Measurements from ENCODE around the gene RBMS3. TPM values are rescaled to one million over a fixed set of nuclear protein-coding genes. Genes with fewer than 3 reads are reported as not detected.

RBMS3 gene
- total RNA-seq, 1 experiment from 2014 or later, result 8.7 TPM

DNA sequence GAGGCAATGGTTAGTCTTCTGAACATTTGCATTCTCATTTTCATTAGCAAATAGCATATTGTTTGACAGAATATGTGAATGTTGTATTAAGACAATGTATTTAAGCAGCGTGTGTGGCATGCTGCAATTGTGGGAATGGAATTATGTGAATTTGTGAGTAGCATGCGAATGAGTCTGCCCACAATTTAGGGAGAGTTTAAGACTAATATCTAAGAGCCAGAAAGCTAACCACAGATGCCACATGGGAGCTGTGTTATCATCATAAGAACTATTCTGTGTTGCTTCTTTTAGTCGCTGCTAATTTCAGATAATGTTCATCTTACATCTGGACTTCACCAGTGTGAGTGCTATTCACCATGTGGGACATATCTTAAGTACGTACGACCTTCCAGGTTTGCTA is 494.5 kb downstream of the RBMS3 start:
- POLR2A ChIA-PET, result no interaction called here
- Mint-ChIP-seq H3K4me1 (peaks cover 41% of the 10 kb centered on the region), H3K9me3 (no peaks in the 10 kb centered on the region), H3K36me3 (no peaks in the 10 kb centered on the region), H3K4me3 (no peak overlapping the region), H3K27me3 (ENCODE audit: low read depth) (no peaks in the 10 kb centered on the region), H3K27ac (no peak overlapping the region)
- CTCF ChIA-PET, result no interaction called here
- ATAC-seq (no peak), DNase-seq (ENCODE audit: low spot score) (no peak)
- TF ChIP-seq, protein P1, sequence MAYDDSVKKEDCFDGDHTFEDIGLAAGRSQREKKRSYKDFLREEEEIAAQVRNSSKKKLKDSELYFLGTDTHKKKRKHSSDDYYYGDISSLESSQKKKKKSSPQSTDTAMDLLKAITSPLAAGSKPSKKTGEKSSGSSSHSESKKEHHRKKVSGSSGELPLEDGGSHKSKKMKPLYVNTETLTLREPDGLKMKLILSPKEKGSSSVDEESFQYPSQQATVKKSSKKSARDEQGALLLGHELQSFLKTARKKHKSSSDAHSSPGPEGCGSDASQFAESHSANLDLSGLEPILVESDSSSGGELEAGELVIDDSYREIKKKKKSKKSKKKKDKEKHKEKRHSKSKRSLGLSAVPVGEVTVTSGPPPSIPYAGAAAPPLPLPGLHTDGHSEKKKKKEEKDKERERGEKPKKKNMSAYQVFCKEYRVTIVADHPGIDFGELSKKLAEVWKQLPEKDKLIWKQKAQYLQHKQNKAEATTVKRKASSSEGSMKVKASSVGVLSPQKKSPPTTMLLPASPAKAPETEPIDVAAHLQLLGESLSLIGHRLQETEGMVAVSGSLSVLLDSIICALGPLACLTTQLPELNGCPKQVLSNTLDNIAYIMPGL (CRISPR knock-in tag; IDR thresholded peaks at IDR 0.05), result no peak
- TF ChIP-seq, protein P2, sequence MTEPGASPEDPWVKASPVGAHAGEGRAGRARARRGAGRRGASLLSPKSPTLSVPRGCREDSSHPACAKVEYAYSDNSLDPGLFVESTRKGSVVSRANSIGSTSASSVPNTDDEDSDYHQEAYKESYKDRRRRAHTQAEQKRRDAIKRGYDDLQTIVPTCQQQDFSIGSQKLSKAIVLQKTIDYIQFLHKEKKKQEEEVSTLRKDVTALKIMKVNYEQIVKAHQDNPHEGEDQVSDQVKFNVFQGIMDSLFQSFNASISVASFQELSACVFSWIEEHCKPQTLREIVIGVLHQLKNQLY (CRISPR knock-in tag; IDR thresholded peaks at IDR 0.05), result no peak
- TF ChIP-seq RELA (CRISPR knock-in tag; IDR thresholded peaks at IDR 0.05; ENCODE audit: borderline replicate concordance) (no peak), ZNF138 (CRISPR knock-in tag; conservative IDR thresholded peaks at IDR 0.05) (no peak), NFE2L1 (CRISPR knock-in tag; IDR thresholded peaks at IDR 0.05) (no peak)

DNA sequence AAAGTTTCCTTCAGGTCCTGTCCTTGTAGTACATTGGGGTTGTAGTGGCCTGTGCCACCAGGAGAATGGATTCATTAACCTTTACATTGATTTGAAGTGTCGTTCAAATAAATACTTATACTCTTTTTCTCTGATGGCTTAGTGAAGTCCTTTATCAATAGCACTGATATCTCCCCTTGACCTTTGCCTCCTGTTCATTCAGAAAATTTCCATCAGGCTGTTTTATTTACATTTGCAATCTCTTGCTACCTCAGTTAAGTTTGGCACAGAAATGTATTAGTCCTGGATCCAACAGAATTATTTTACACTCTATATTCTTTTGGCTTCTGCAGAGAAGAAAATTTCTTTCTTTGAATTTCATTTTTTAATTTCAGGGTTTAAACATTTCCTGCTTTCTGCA is 497.0 kb downstream of the RBMS3 start:
- H3K9me3 Mint-ChIP-seq, result peaks cover 11% of the 10 kb centered on the region
- no peak overlapping the region for H3K4me3 Mint-ChIP-seq
- peaks cover 38% of the 10 kb centered on the region for H3K4me1 Mint-ChIP-seq
- TF ChIP-seq ZNF416 (CRISPR knock-in tag; IDR thresholded peaks at IDR 0.05) (no peak), SMAD4 (CRISPR knock-in tag; IDR thresholded peaks at IDR 0.05) (no peak), SP1 (CRISPR knock-in tag; conservative IDR thresholded peaks at IDR 0.05) (no peak), NR2C2 (CRISPR knock-in tag; IDR thresholded peaks at IDR 0.05) (no peak), ZNF232 (CRISPR knock-in tag; IDR thresholded peaks at IDR 0.05) (no peak), ZNF263 (CRISPR knock-in tag; IDR thresholded peaks at IDR 0.05; ENCODE audit: low read depth) (no peak), KAT7 (CRISPR knock-in tag; IDR thresholded peaks at IDR 0.05; ENCODE audit: borderline replicate concordance) (no peak)
- TF ChIP-seq, protein P3, sequence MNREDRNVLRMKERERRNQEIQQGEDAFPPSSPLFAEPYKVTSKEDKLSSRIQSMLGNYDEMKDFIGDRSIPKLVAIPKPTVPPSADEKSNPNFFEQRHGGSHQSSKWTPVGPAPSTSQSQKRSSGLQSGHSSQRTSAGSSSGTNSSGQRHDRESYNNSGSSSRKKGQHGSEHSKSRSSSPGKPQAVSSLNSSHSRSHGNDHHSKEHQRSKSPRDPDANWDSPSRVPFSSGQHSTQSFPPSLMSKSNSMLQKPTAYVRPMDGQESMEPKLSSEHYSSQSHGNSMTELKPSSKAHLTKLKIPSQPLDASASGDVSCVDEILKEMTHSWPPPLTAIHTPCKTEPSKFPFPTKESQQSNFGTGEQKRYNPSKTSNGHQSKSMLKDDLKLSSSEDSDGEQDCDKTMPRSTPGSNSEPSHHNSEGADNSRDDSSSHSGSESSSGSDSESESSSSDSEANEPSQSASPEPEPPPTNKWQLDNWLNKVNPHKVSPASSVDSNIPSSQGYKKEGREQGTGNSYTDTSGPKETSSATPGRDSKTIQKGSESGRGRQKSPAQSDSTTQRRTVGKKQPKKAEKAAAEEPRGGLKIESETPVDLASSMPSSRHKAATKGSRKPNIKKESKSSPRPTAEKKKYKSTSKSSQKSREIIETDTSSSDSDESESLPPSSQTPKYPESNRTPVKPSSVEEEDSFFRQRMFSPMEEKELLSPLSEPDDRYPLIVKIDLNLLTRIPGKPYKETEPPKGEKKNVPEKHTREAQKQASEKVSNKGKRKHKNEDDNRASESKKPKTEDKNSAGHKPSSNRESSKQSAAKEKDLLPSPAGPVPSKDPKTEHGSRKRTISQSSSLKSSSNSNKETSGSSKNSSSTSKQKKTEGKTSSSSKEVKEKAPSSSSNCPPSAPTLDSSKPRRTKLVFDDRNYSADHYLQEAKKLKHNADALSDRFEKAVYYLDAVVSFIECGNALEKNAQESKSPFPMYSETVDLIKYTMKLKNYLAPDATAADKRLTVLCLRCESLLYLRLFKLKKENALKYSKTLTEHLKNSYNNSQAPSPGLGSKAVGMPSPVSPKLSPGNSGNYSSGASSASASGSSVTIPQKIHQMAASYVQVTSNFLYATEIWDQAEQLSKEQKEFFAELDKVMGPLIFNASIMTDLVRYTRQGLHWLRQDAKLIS (CRISPR knock-in tag; IDR thresholded peaks at IDR 0.05; ENCODE audit: borderline replicate concordance), result no peak
- TF ChIP-seq, protein P4, sequence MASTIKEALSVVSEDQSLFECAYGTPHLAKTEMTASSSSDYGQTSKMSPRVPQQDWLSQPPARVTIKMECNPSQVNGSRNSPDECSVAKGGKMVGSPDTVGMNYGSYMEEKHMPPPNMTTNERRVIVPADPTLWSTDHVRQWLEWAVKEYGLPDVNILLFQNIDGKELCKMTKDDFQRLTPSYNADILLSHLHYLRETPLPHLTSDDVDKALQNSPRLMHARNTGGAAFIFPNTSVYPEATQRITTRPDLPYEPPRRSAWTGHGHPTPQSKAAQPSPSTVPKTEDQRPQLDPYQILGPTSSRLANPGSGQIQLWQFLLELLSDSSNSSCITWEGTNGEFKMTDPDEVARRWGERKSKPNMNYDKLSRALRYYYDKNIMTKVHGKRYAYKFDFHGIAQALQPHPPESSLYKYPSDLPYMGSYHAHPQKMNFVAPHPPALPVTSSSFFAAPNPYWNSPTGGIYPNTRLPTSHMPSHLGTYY (CRISPR knock-in tag; IDR thresholded peaks at IDR 0.05), result no peak
- TF ChIP-seq, protein P5, sequence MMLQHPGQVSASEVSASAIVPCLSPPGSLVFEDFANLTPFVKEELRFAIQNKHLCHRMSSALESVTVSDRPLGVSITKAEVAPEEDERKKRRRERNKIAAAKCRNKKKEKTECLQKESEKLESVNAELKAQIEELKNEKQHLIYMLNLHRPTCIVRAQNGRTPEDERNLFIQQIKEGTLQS (CRISPR knock-in tag; conservative IDR thresholded peaks at IDR 0.05), result no peak
- TF ChIP-seq, protein P6, sequence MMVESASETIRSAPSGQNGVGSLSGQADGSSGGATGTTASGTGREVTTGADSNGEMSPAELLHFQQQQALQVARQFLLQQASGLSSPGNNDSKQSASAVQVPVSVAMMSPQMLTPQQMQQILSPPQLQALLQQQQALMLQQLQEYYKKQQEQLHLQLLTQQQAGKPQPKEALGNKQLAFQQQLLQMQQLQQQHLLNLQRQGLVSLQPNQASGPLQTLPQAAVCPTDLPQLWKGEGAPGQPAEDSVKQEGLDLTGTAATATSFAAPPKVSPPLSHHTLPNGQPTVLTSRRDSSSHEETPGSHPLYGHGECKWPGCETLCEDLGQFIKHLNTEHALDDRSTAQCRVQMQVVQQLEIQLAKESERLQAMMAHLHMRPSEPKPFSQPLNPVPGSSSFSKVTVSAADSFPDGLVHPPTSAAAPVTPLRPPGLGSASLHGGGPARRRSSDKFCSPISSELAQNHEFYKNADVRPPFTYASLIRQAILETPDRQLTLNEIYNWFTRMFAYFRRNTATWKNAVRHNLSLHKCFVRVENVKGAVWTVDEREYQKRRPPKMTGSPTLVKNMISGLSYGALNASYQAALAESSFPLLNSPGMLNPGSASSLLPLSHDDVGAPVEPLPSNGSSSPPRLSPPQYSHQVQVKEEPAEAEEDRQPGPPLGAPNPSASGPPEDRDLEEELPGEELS (CRISPR knock-in tag; IDR thresholded peaks at IDR 0.05), result no peak
- TF ChIP-seq, protein P7, sequence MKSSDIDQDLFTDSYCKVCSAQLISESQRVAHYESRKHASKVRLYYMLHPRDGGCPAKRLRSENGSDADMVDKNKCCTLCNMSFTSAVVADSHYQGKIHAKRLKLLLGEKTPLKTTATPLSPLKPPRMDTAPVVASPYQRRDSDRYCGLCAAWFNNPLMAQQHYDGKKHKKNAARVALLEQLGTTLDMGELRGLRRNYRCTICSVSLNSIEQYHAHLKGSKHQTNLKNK (CRISPR knock-in tag; IDR thresholded peaks at IDR 0.05), result no peak
- TF ChIP-seq, protein P8, sequence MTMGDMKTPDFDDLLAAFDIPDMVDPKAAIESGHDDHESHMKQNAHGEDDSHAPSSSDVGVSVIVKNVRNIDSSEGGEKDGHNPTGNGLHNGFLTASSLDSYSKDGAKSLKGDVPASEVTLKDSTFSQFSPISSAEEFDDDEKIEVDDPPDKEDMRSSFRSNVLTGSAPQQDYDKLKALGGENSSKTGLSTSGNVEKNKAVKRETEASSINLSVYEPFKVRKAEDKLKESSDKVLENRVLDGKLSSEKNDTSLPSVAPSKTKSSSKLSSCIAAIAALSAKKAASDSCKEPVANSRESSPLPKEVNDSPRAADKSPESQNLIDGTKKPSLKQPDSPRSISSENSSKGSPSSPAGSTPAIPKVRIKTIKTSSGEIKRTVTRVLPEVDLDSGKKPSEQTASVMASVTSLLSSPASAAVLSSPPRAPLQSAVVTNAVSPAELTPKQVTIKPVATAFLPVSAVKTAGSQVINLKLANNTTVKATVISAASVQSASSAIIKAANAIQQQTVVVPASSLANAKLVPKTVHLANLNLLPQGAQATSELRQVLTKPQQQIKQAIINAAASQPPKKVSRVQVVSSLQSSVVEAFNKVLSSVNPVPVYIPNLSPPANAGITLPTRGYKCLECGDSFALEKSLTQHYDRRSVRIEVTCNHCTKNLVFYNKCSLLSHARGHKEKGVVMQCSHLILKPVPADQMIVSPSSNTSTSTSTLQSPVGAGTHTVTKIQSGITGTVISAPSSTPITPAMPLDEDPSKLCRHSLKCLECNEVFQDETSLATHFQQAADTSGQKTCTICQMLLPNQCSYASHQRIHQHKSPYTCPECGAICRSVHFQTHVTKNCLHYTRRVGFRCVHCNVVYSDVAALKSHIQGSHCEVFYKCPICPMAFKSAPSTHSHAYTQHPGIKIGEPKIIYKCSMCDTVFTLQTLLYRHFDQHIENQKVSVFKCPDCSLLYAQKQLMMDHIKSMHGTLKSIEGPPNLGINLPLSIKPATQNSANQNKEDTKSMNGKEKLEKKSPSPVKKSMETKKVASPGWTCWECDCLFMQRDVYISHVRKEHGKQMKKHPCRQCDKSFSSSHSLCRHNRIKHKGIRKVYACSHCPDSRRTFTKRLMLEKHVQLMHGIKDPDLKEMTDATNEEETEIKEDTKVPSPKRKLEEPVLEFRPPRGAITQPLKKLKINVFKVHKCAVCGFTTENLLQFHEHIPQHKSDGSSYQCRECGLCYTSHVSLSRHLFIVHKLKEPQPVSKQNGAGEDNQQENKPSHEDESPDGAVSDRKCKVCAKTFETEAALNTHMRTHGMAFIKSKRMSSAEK (CRISPR knock-in tag; IDR thresholded peaks at IDR 0.05; ENCODE audit: borderline replicate concordance), result no peak

More for the DNA sequence above, 497.0 kb downstream of the RBMS3 start:
- no peak for DNase-seq (ENCODE audit: low spot score)
- ChIA-PET CTCF (no interaction called here), POLR2A (no interaction called here)
- Mint-ChIP-seq H3K27me3 (ENCODE audit: low read depth) (no peaks in the 10 kb centered on the region), H3K27ac (no peak overlapping the region), H3K36me3 (peaks cover 10% of the 10 kb centered on the region)
- ATAC-seq, result no peak

Data from WTC11 (cell line).